Ishikawa (cell line): ENCODE measurements around the gene GALNT2.

Experiments used
- CEBPB ChIP-seq: IDR thresholded peaks from 2 replicates; pipeline ENCODE4 v1.6.1; 2012
- CREB1 ChIP-seq: IDR thresholded peaks from 2 replicates; pipeline ENCODE4 v1.6.1; 2012; ENCODE audit warnings: low read depth
- EGR1 ChIP-seq: IDR thresholded peaks from 2 replicates; pipeline ENCODE4 v1.6.1; 2012
- EP300 ChIP-seq: IDR thresholded peaks from 2 replicates; pipeline ENCODE4 v1.6.1; 2012; ENCODE audit warnings: borderline replicate concordance
- FOXM1 ChIP-seq: IDR thresholded peaks from 2 replicates; pipeline ENCODE4 v1.6.1; 2012; ENCODE audit warnings: low read depth, borderline replicate concordance
- NFIC ChIP-seq: IDR thresholded peaks from 2 replicates; pipeline ENCODE4 v1.6.1; 2012
- RAD21 ChIP-seq: IDR thresholded peaks from 2 replicates; pipeline ENCODE4 v1.6.1; 2012; ENCODE audit warnings: low read depth
- TAF1 ChIP-seq: IDR thresholded peaks from 2 replicates; pipeline ENCODE4 v1.6.1; 2012; ENCODE audit warnings: low read depth, mild to moderate bottlenecking
- TCF12 ChIP-seq: IDR thresholded peaks from 2 replicates; pipeline ENCODE4 v1.6.1; 2012; ENCODE audit warnings: low read depth
- TEAD4 ChIP-seq: IDR thresholded peaks from 2 replicates; pipeline ENCODE4 v1.6.1; 2012
- YY1 ChIP-seq: IDR thresholded peaks from 2 replicates; pipeline ENCODE4 v1.6.1; 2012; ENCODE audit warnings: low read depth
- ZBTB7A ChIP-seq: IDR thresholded peaks from 2 replicates; pipeline ENCODE4 v1.6.1; 2012; ENCODE audit warnings: low read depth
- TF ChIP-seq, protein P1 (sequence below): IDR thresholded peaks from 2 replicates; pipeline ENCODE4 v1.6.1; 2012
- TF ChIP-seq, protein P2 (sequence below): IDR thresholded peaks from 2 replicates; pipeline ENCODE4 v1.6.1; 2012
- TF ChIP-seq, protein P3 (sequence below): IDR thresholded peaks from 2 replicates; pipeline ENCODE4 v1.6.1; 2012; ENCODE audit warnings: low read depth, mild to moderate bottlenecking

GALNT2 gene

DNA sequence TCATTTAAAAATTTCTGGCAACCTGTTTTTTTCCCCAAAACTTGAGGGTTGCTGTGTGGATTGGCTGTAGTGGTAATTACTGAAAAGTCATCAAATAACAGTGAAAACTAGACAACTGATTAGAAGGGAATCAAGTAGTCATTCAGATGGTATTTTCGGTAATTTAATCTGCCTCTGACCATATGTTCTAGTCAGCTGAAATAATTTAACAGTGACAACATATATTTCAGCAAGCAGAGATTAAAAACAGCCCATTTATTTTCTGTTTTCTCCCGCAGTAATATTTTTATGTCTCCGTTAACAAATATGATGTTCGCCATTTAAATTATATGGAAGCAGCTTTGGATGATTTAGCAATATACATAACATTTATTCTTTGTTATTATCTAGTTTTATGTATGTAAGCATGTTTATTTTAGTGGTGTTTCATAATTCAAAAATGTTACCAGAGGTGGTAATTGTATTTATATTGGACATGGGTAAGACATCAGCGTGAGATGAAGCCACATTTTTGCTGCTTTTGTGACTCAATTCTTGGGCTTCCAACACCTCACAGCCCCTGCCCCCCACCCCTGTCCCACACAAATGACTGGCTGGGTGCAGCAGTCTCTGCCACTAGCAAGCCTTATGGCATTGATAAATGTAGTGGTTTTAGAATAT, 104.4 kb downstream of the GALNT2 start:
- no peak for TF ChIP-seq TEAD4
- TF ChIP-seq TCF12 = no peak
- TF ChIP-seq TAF1 = no peak
- TF ChIP-seq, protein P1, sequence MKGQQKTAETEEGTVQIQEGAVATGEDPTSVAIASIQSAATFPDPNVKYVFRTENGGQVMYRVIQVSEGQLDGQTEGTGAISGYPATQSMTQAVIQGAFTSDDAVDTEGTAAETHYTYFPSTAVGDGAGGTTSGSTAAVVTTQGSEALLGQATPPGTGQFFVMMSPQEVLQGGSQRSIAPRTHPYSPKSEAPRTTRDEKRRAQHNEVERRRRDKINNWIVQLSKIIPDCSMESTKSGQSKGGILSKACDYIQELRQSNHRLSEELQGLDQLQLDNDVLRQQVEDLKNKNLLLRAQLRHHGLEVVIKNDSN = no peak
- TF ChIP-seq CREB1 = no peak
- TF ChIP-seq, protein P2, sequence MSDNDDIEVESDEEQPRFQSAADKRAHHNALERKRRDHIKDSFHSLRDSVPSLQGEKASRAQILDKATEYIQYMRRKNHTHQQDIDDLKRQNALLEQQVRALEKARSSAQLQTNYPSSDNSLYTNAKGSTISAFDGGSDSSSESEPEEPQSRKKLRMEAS = no peak
- no peak for TF ChIP-seq YY1
- no peak for TF ChIP-seq RAD21
- no peak for TF ChIP-seq EP300
- TF ChIP-seq NFIC = no peak
- no peak for TF ChIP-seq FOXM1
- TF ChIP-seq, protein P3, sequence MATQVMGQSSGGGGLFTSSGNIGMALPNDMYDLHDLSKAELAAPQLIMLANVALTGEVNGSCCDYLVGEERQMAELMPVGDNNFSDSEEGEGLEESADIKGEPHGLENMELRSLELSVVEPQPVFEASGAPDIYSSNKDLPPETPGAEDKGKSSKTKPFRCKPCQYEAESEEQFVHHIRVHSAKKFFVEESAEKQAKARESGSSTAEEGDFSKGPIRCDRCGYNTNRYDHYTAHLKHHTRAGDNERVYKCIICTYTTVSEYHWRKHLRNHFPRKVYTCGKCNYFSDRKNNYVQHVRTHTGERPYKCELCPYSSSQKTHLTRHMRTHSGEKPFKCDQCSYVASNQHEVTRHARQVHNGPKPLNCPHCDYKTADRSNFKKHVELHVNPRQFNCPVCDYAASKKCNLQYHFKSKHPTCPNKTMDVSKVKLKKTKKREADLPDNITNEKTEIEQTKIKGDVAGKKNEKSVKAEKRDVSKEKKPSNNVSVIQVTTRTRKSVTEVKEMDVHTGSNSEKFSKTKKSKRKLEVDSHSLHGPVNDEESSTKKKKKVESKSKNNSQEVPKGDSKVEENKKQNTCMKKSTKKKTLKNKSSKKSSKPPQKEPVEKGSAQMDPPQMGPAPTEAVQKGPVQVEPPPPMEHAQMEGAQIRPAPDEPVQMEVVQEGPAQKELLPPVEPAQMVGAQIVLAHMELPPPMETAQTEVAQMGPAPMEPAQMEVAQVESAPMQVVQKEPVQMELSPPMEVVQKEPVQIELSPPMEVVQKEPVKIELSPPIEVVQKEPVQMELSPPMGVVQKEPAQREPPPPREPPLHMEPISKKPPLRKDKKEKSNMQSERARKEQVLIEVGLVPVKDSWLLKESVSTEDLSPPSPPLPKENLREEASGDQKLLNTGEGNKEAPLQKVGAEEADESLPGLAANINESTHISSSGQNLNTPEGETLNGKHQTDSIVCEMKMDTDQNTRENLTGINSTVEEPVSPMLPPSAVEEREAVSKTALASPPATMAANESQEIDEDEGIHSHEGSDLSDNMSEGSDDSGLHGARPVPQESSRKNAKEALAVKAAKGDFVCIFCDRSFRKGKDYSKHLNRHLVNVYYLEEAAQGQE = no peak
- TF ChIP-seq CEBPB = no peak
- no peak for TF ChIP-seq ZBTB7A
- TF ChIP-seq EGR1 = no peak

DNA sequence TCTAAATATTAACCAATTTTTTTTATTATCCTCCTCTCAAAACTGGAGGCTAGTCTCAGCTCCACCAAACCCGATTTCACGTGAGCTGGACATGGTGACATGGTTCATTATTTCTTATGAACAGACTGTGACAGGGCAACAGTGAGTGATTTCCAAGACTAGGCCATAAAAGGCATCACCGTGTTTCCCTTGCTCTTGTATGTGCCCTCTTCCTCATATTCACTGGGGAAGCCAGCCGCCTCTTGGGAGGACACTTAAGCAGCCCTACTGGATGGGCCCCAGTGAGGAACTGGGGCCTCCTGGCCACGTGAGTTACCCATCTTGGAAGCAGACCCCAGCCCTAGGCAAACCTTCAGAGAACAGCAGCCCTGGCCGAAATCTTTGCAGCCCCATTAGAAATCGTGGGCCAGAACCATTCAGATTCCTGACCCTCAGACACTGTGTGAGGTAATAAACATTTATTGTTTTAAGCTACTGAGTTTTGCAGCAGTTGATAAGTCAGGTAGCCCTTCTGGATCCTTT, 105.0 kb downstream of the GALNT2 start:
- no peak for TF ChIP-seq EGR1
- TF ChIP-seq CREB1 = no peak
- TF ChIP-seq, protein P1 = no peak
- no peak for TF ChIP-seq TEAD4
- no peak for TF ChIP-seq TAF1
- no peak for TF ChIP-seq EP300
- no peak for TF ChIP-seq ZBTB7A
- no peak for TF ChIP-seq CEBPB
- TF ChIP-seq, protein P2 = no peak

DNA sequence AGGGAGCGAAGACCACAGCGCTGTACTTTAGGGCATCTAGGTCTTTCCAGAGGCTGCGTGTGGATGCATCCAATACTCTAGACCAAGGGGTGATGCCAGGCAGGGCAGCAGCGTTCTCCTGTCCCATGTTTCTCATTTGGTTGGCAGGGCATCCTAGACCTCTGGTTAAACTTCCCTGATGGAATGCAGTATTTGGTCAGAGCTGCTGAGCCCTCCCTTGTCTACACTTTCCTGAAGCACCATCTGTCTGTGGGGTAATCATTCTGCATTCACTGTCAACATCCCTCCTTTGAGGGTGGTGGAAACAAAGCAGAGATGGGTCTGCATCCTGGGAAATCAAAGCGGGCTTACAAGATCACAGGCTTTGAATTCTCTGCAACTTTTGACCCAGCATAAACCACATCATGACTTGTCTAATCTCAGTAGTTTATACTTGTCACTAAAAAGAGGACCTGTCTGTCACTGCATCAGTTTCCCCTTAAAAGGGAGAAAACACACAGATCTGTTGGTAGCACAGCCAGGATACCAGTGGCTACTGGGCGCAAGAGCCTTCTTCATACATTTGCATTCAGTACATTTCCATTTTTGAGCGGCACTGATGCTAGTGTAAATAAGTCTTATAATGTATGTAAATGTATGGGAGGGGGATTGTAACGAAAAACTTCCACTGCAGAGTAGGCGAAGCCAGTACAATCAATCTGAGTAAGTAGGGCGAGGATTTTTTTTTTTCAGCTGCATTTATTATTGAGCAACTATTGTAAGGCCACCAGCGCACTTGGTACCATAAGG, 106.3 kb downstream of the GALNT2 start:
- TF ChIP-seq RAD21 = no peak
- no peak for TF ChIP-seq NFIC
- TF ChIP-seq, protein P3 = no peak
- TF ChIP-seq EGR1 = no peak
- TF ChIP-seq TAF1 = no peak
- TF ChIP-seq TEAD4 = no peak
- TF ChIP-seq EP300 = no peak
- no peak for TF ChIP-seq TCF12
- no peak for TF ChIP-seq CEBPB
- no peak for TF ChIP-seq YY1
- TF ChIP-seq CREB1 = no peak
- TF ChIP-seq FOXM1 = no peak
- TF ChIP-seq, protein P1 = no peak
- no peak for TF ChIP-seq ZBTB7A
- TF ChIP-seq, protein P2 = no peak

DNA sequence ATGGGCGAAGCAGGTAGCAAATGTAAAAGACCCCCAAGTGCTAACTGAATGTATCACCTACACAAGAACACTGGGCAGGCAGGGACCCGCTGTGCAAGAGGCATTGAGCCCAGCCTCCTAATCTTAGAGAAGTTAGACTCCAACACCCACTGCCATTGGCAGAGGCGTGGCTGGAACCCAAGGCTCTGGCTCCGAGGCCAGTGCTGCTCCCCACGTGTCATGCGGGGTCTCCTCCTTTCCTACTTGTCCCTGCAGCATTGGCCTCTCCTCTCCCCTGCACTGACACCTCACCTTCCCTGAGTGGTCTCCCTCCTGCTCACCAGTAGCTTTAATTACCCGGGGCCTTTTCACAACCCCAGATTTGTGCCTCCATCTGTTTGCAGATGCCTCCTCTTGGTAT, 107.0 kb downstream of the GALNT2 start:
- TF ChIP-seq FOXM1 (no peak), CREB1 (no peak), TCF12 (no peak), CEBPB (no peak), TEAD4 (no peak), TAF1 (no peak), EP300 (no peak), NFIC (no peak), EGR1 (no peak), YY1 (no peak), RAD21 (no peak), ZBTB7A (no peak)
- TF ChIP-seq, protein P2 = no peak
- TF ChIP-seq, protein P1 = no peak
- TF ChIP-seq, protein P3 = no peak
